Thyroid gland (tissue), 4 donors: Measurements from ENCODE around the gene ADGRE3. TPM values are rescaled to one million over a fixed set of nuclear protein-coding genes. Genes with fewer than 3 reads are reported as not detected.

Experiments
- DNase-seq, 2 donors: peaks; one replicate each; pipeline ENCODE4 v3.0.0-alpha.2; 2019
- H3K27ac ChIP-seq, 3 donors: fragments of 200-600 bp; sonication (generic); 1 replicate in 2 of 3; 2 replicates in 1 of 3; pipeline ENCODE4 v1.5.1; 2016 to 2019; ENCODE audit warnings: mild to moderate bottlenecking in 1 of 3, moderate library complexity in 1 of 3
- H3K27me3 ChIP-seq: fragments of 200-600 bp; sonication (generic); one replicate; pipeline ENCODE4 v1.5.1; 2019
- H3K36me3 ChIP-seq, 2 donors: fragments of 200-600 bp; sonication (generic); one replicate each; pipeline ENCODE4 v1.5.1; 2016 to 2019
- H3K4me1 ChIP-seq, 2 donors: fragments of 200-600 bp; sonication (generic); one replicate each; pipeline ENCODE4 v1.5.1; 2017 to 2019
- H3K4me3 ChIP-seq, 3 donors: fragments of 200-600 bp; sonication (generic); replicated peaks in 1 of 3; 1 replicate in 2 of 3; 2 replicates in 1 of 3; pipeline ENCODE4 v1.5.1; 2016; ENCODE audit warnings: mild to moderate bottlenecking in 1 of 3
- H3K9me3 ChIP-seq: fragments of 200-600 bp; sonication (generic); one replicate; pipeline ENCODE4 v1.5.1; 2017
- POLR2A ChIP-seq, 2 donors: fragments of 450-650 bp; IDR thresholded peaks; one replicate each; pipeline ENCODE4 v1.6.1; 2017; ENCODE audit warnings: antibody characterized with exemption in 2 of 2, mild to moderate bottlenecking in 2 of 2, moderate library complexity in 1 of 2
- WGBS, 2 donors: methylation state at CpG; one replicate each; pipeline ENCODE4 v1.1.5; 2017; 5-methylcytosine and 5-hydroxymethylcytosine counted together
- intact Hi-C: fragments of 100-400 bp; cut with DNase I; formaldehyde crosslinking; loops from one replicate; pipeline ENCODE4 v1.15.1; 2023
- total RNA-seq, 4 donors: library from RNA; depleted of rRNA; stranded (reverse); fragments of >200 nt; gene quantifications; one replicate each; pipeline ENCODE4 v1.2.3, GENCODE V29; 2016
- TF ChIP-seq, protein P1 (sequence below), 6 experiments: fragments of 200-600 bp in 3 of 6; fragments of 450-650 bp in 3 of 6; sonication (generic) in 3 of 6; IDR thresholded peaks; one replicate each; pipeline ENCODE4 v1.5.1; 2016 to 2019; ENCODE audit warnings: antibody characterized with exemption in 6 of 6, mild to moderate bottlenecking in 2 of 6, inconsistent platforms in 1 of 6, moderate library complexity in 1 of 6

ADGRE3 gene, protein sequence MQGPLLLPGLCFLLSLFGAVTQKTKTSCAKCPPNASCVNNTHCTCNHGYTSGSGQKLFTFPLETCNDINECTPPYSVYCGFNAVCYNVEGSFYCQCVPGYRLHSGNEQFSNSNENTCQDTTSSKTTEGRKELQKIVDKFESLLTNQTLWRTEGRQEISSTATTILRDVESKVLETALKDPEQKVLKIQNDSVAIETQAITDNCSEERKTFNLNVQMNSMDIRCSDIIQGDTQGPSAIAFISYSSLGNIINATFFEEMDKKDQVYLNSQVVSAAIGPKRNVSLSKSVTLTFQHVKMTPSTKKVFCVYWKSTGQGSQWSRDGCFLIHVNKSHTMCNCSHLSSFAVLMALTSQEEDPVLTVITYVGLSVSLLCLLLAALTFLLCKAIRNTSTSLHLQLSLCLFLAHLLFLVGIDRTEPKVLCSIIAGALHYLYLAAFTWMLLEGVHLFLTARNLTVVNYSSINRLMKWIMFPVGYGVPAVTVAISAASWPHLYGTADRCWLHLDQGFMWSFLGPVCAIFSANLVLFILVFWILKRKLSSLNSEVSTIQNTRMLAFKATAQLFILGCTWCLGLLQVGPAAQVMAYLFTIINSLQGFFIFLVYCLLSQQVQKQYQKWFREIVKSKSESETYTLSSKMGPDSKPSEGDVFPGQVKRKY
- under 1 TPM in 1 of 4 donors, not detected in 3; 0.24 TPM for total RNA-seq

DNA sequence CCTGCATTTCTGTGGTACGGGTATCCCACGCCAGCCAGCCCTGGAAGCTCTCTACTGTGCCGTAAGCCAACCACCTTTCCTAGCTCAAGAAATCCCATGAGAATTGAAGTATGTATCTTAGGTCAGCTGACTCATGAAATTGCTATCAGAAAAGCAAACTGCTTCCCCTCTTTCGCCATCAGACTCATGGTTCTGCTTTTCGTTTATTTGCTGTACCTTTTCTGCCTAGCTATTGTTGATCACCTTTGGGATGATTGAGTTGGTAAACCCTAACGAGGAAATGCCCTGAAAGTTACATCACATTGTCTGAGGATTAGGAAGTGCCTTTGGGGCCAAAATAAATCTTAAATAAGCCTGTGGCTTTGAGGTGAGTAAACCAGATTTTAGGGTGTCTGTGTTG lies at the start of gene ADGRE3:
ADGRE3 (minus strand) TSS at position 81 of the 400 bp plus-strand sequence; CDS start at position 7, 74 bp downstream.
- TF ChIP-seq, protein P1, sequence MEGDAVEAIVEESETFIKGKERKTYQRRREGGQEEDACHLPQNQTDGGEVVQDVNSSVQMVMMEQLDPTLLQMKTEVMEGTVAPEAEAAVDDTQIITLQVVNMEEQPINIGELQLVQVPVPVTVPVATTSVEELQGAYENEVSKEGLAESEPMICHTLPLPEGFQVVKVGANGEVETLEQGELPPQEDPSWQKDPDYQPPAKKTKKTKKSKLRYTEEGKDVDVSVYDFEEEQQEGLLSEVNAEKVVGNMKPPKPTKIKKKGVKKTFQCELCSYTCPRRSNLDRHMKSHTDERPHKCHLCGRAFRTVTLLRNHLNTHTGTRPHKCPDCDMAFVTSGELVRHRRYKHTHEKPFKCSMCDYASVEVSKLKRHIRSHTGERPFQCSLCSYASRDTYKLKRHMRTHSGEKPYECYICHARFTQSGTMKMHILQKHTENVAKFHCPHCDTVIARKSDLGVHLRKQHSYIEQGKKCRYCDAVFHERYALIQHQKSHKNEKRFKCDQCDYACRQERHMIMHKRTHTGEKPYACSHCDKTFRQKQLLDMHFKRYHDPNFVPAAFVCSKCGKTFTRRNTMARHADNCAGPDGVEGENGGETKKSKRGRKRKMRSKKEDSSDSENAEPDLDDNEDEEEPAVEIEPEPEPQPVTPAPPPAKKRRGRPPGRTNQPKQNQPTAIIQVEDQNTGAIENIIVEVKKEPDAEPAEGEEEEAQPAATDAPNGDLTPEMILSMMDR (IDR thresholded peaks at IDR 0.05) = no peak
- TF ChIP-seq POLR2A (IDR thresholded peaks at IDR 0.05) = no peak
- intact Hi-C loops = no loop called here
- H3K36me3 ChIP-seq = no peaks in the 10 kb centered on the region
- no peaks in the 10 kb centered on the region for H3K9me3 ChIP-seq
- no peak within 1 kb of the TSS for H3K4me3 ChIP-seq
- no peaks in the 10 kb centered on the region for H3K27me3 ChIP-seq
- H3K4me1 ChIP-seq = no peaks in the 10 kb centered on the region
- WGBS, 2 donors = 60 to 64% methylated on average over 6 of the region's 6 CpGs
- DNase-seq = no peak
- no peak within 1 kb of the TSS for H3K27ac ChIP-seq

DNA sequence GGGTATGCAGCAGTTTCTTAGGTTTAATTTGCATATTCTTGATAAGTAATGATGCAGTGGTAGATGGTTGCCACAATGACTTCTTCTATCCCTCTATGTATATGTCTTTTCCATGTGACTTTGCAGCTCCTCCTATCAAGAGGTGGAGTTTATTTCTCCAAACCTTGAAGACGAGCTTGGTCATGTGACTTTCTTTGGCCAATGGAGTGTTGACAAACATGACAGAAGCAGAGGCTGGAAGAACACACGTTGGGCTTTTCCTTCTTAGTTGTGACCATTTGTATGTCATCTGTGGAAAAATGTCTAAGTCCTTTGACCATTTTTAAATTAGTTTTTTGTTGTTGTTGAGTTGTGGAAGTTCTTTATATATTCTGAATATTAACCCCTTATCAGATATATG lies 47.5 kb upstream of the ADGRE3 start:
- H3K36me3 ChIP-seq = peaks cover 23 to 26% of the 10 kb centered on the region in 2 donors
- no peaks in the 10 kb centered on the region for H3K27me3 ChIP-seq
- H3K9me3 ChIP-seq = peaks cover 16% of the 10 kb centered on the region
- intact Hi-C loops = no loop called here
- no peak overlapping the region for H3K4me3 ChIP-seq
- no peak overlapping the region for H3K27ac ChIP-seq
- WGBS, 2 donors = 88 to 92% methylated on average over 2 of the region's 2 CpGs
- DNase-seq = no peak
- no peak for TF ChIP-seq POLR2A (IDR thresholded peaks at IDR 0.05)
- TF ChIP-seq, protein P1 (IDR thresholded peaks at IDR 0.05) = no peak
- no peaks in the 10 kb centered on the region for H3K4me1 ChIP-seq

DNA sequence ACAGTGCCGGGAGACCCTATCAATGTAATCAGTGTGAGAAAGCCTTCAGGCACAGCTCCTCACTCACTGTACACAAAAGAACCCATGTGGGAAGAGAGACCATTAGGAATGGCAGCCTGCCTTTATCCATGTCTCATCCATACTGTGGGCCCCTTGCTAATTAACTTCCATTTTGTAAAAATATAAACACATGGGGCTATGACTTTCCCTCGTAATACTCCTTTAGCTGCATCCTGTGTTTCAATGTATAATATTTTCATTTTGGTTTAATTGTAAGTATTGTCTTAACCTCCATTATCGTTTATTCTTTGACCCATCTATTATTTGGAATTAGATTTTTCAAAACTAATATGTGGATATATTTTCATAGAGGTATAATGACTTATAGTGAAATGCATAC lies 44.5 kb upstream of the ADGRE3 start:
- Histone ChIP-seq H3K4me1 (no peaks in the 10 kb centered on the region), H3K27ac (no peak overlapping the region), H3K36me3 (peaks cover 49 to 54% of the 10 kb centered on the region in 2 donors), H3K4me3 (no peak overlapping the region), H3K9me3 (peaks cover 16% of the 10 kb centered on the region), H3K27me3 (no peaks in the 10 kb centered on the region)
- WGBS, 2 donors = 99% methylated on average over 3 of the region's 3 CpGs
- DNase-seq = no peak
- TF ChIP-seq, protein P1 (IDR thresholded peaks at IDR 0.05) = no peak
- TF ChIP-seq POLR2A (IDR thresholded peaks at IDR 0.05) = no peak
- intact Hi-C loops = no loop called here

- H3K9me3 ChIP-seq = peaks cover 16% of the 10 kb centered on the region
- TF ChIP-seq, protein P1 (IDR thresholded peaks at IDR 0.05) = no peak
- TF ChIP-seq POLR2A (IDR thresholded peaks at IDR 0.05) = no peak
- no peak for DNase-seq
- H3K4me3 ChIP-seq = no peak overlapping the region
- peaks cover 55 to 57% of the 10 kb centered on the region in 2 donors for H3K36me3 ChIP-seq
- no peaks in the 10 kb centered on the region for H3K27me3 ChIP-seq
- WGBS, 2 donors = 90 to 96% methylated on average over 18 of the region's 18 CpGs
- no peaks in the 10 kb centered on the region for H3K4me1 ChIP-seq
- H3K27ac ChIP-seq = no peak overlapping the region
- intact Hi-C loops = no loop called here
Observed at GRCh38 chr19:14718522-14719116, 44.0 kb upstream of the ADGRE3 start.
